K562 (cell line): ENCODE results near the gene FILIP1L. TPM values are rescaled to one million over a fixed set of nuclear protein-coding genes. Genes with fewer than 3 reads are reported as not detected.

Experiments
- ELF2 ChIP-seq: fragments of 250-450 bp; sonication (Bioruptor Pico); IDR thresholded peaks from 2 replicates; pipeline ENCODE4 v1.5.0; 2021; ENCODE audit warnings: mild to moderate bottlenecking
- GTF2F1 ChIP-seq: IDR thresholded peaks from 2 replicates; pipeline ENCODE4 v1.6.1; 2011; ENCODE audit warnings: low read depth, low read length, improper control_type of control experiment
- MAFF ChIP-seq: IDR thresholded peaks from 2 replicates; pipeline ENCODE4 v1.6.1; 2012; ENCODE audit warnings: low read length, improper control_type of control experiment
- SOX6 ChIP-seq: fragments of 450-650 bp; IDR thresholded peaks from 2 replicates; pipeline ENCODE4 v1.6.1; 2014; ENCODE audit warnings: mild to moderate bottlenecking
- ZNF431 ChIP-seq: sonication (generic); formaldehyde crosslinking; IDR thresholded peaks from 2 replicates; pipeline ENCODE4 v1.8.0; 2022; ENCODE audit warnings: mild to moderate bottlenecking, missing genetic modification reagents
- polyA plus RNA-seq, 8 experiments: library from polyadenylated mRNA; depleted of rRNA in 4 of 8; stranded (reverse) in 5 of 8; unstranded in 3 of 8; fragments of >200 nt; fragmentation: Nextera tagmentation in 2 of 8; fragmentation: Illumina TruSeq in 1 of 8; extraction: Ambion mirVana in 2 of 8; extraction: Trizol in 1 of 8; gene quantifications; 2 replicates each; pipeline versions ENCODE4 v1.2.1 to v1.2.3, GENCODE V29; 2011 to 2014; ENCODE audit warnings: inconsistent platforms in 1 of 8, missing spikeins in 1 of 8
- total RNA-seq, 7 experiments: library from RNA; depleted of rRNA in 6 of 7; stranded (reverse); fragments of >200 nt in 6 of 7; fragmentation: Illumina TruSeq in 2 of 7; extraction: Trizol in 2 of 7; gene quantifications; 2 replicates each; pipeline versions ENCODE4 v1.2.1 to v1.2.3, GENCODE V29; 2011 to 2021; ENCODE audit warnings: low replicate concordance in 1 of 7
- TF ChIP-seq, protein P1 (sequence below): sonication (generic); formaldehyde crosslinking; IDR thresholded peaks from 2 replicates; pipeline ENCODE4 v1.8.0; 2023; ENCODE audit warnings: missing genetic modification reagents, mild to moderate bottlenecking, borderline replicate concordance
- TF ChIP-seq, protein P2 (sequence below), 3 experiments: fragments of 200-800 bp in 1 of 3; sonication (Bioruptor generic) in 1 of 3; sonication (generic) in 1 of 3; formaldehyde crosslinking in 1 of 3; IDR thresholded peaks; 2 replicates each; pipeline versions ENCODE4 v1.6.1 to v1.8.0; 2016 to 2022; ENCODE audit warnings: mild to moderate bottlenecking in 2 of 3, missing compliant biosample characterization in 2 of 3, missing genetic modification characterization in 2 of 3, missing genetic modification reagents in 1 of 3
- TF ChIP-seq, protein P3 (sequence below): fragments of 450-650 bp; formaldehyde crosslinking; IDR thresholded peaks from 2 replicates; pipeline ENCODE4 v1.4.0; 2020; ENCODE audit warnings: mild to moderate bottlenecking, moderate library complexity

FILIP1L gene
- total and polyA plus RNA-seq, 9 of the 15 experiments (the other 6 are each of a cell fraction or from before 2014, with no cell fraction given) = 0.50 to 2.1 (median 1.1) TPM

DNA sequence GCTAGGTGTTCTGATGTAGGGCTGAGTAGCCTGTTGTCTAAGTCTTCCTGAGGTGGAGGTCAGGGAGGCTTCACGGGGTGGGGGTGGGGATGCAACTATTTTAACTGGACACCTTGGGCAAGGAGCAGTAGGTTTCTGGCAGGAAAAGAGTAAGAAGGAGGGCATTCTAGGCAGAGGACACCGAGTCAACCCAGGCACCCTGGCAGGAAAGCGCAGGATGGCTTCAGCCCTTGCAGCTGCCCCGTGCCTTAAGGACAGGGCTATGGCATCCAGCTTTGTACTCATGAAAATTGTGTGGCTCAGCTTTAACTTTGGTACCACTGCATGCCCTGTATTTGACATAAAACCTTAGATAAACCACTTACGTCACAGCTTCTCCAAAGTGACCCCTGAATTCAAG is 6.4 kb upstream of the FILIP1L start (continued):
- TF ChIP-seq, protein P1, sequence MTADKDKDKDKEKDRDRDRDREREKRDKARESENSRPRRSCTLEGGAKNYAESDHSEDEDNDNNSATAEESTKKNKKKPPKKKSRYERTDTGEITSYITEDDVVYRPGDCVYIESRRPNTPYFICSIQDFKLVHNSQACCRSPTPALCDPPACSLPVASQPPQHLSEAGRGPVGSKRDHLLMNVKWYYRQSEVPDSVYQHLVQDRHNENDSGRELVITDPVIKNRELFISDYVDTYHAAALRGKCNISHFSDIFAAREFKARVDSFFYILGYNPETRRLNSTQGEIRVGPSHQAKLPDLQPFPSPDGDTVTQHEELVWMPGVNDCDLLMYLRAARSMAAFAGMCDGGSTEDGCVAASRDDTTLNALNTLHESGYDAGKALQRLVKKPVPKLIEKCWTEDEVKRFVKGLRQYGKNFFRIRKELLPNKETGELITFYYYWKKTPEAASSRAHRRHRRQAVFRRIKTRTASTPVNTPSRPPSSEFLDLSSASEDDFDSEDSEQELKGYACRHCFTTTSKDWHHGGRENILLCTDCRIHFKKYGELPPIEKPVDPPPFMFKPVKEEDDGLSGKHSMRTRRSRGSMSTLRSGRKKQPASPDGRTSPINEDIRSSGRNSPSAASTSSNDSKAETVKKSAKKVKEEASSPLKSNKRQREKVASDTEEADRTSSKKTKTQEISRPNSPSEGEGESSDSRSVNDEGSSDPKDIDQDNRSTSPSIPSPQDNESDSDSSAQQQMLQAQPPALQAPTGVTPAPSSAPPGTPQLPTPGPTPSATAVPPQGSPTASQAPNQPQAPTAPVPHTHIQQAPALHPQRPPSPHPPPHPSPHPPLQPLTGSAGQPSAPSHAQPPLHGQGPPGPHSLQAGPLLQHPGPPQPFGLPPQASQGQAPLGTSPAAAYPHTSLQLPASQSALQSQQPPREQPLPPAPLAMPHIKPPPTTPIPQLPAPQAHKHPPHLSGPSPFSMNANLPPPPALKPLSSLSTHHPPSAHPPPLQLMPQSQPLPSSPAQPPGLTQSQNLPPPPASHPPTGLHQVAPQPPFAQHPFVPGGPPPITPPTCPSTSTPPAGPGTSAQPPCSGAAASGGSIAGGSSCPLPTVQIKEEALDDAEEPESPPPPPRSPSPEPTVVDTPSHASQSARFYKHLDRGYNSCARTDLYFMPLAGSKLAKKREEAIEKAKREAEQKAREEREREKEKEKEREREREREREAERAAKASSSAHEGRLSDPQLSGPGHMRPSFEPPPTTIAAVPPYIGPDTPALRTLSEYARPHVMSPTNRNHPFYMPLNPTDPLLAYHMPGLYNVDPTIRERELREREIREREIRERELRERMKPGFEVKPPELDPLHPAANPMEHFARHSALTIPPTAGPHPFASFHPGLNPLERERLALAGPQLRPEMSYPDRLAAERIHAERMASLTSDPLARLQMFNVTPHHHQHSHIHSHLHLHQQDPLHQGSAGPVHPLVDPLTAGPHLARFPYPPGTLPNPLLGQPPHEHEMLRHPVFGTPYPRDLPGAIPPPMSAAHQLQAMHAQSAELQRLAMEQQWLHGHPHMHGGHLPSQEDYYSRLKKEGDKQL (CRISPR knock-in tag) = no peak
- TF ChIP-seq MAFF (no peak), SOX6 (no peak), ZNF431 (no peak), GTF2F1 (no peak), ELF2 (CRISPR knock-in tag) (no peak)
- TF ChIP-seq, protein P2, sequence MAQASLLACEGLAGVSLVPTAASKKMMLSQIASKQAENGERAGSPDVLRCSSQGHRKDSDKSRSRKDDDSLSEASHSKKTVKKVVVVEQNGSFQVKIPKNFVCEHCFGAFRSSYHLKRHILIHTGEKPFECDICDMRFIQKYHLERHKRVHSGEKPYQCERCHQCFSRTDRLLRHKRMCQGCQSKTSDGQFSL (CRISPR knock-in tag; IDR thresholded peaks at IDR 0.05) = no peak
- TF ChIP-seq, protein P2 (tag; IDR thresholded peaks at IDR 0.05) = no peak
- TF ChIP-seq, protein P3, sequence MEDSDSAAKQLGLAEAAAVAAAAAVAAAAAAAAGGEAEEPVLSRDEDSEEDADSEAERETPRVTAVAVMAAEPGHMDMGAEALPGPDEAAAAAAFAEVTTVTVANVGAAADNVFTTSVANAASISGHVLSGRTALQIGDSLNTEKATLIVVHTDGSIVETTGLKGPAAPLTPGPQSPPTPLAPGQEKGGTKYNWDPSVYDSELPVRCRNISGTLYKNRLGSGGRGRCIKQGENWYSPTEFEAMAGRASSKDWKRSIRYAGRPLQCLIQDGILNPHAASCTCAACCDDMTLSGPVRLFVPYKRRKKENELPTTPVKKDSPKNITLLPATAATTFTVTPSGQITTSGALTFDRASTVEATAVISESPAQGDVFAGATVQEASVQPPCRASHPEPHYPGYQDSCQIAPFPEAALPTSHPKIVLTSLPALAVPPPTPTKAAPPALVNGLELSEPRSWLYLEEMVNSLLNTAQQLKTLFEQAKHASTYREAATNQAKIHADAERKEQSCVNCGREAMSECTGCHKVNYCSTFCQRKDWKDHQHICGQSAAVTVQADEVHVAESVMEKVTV (CRISPR knock-in tag) = no peak
